Stomach (tissue), 4 donors: ENCODE data around the gene PTPRC.

ENCODE experiments used
- EP300 ChIP-seq: sonication (generic); formaldehyde crosslinking; IDR thresholded peaks from one replicate; pipeline ENCODE4 v1.6.1; 2017; ENCODE audit warnings: antibody characterized with exemption
- POLR2A ChIP-seq, 4 donors: fragments of 450-650 bp; IDR thresholded peaks; one replicate each; pipeline ENCODE4 v1.6.1; 2016; ENCODE audit warnings: antibody characterized with exemption in 4 of 4, control low read depth in 2 of 4, mild to moderate bottlenecking in 1 of 4, moderate library complexity in 1 of 4
- POLR2AphosphoS5 ChIP-seq, 3 donors: sonication (generic); formaldehyde crosslinking; IDR thresholded peaks; one replicate each; pipeline ENCODE4 v1.6.1; 2016; ENCODE audit warnings: antibody characterized with exemption in 3 of 3
- TF ChIP-seq, protein P1 (sequence below), 7 experiments: fragments of 450-650 bp in 4 of 7; fragments of 200-600 bp in 3 of 7; sonication (generic) in 3 of 7; IDR thresholded peaks; one replicate each; pipeline ENCODE4 v1.5.1; 2016 to 2019; ENCODE audit warnings: antibody characterized with exemption in 7 of 7, control low read depth in 2 of 7, mild to moderate bottlenecking in 1 of 7

DNA sequence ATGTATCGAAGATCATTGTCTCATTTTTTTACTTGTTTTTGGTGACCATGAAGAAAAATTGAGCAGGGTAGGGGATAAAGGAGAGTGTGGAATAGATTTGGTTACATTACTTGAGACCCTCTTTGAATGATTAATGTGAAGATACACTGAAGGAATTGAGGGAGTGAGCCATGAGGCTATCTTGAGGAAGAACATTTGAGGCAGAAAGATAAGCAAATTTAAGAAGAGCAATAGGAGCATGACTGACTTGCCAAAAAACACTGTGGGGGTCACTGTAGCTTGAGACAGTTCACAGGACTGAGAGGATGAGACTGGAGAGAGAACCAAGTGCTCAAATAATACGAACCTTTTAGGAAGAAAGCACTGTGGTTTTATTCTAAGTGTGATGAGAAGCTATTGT lies 43.1 kb upstream of the PTPRC start:
- no peak for TF ChIP-seq POLR2A (IDR thresholded peaks at IDR 0.05)
- TF ChIP-seq, protein P1, sequence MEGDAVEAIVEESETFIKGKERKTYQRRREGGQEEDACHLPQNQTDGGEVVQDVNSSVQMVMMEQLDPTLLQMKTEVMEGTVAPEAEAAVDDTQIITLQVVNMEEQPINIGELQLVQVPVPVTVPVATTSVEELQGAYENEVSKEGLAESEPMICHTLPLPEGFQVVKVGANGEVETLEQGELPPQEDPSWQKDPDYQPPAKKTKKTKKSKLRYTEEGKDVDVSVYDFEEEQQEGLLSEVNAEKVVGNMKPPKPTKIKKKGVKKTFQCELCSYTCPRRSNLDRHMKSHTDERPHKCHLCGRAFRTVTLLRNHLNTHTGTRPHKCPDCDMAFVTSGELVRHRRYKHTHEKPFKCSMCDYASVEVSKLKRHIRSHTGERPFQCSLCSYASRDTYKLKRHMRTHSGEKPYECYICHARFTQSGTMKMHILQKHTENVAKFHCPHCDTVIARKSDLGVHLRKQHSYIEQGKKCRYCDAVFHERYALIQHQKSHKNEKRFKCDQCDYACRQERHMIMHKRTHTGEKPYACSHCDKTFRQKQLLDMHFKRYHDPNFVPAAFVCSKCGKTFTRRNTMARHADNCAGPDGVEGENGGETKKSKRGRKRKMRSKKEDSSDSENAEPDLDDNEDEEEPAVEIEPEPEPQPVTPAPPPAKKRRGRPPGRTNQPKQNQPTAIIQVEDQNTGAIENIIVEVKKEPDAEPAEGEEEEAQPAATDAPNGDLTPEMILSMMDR (IDR thresholded peaks at IDR 0.05), result no peak
- TF ChIP-seq EP300, result no peak
- no peak for TF ChIP-seq POLR2AphosphoS5 (IDR thresholded peaks at IDR 0.05)
